WI38 (cell line): Measurements from ENCODE around the gene CRTAC1.

Experiments used
- H3K4me3 ChIP-seq: 2 replicates; pipeline ENCODE4 v1.5.1; 2011; ENCODE audit warnings: low read depth, mild to moderate bottlenecking, control low read depth, low read length
- CTCF ChIP-seq: IDR thresholded peaks from 2 replicates; pipeline ENCODE4 v1.5.1; 2012; ENCODE audit warnings: low read depth, mild to moderate bottlenecking, control low read depth, low read length

CRTAC1 gene

DNA sequence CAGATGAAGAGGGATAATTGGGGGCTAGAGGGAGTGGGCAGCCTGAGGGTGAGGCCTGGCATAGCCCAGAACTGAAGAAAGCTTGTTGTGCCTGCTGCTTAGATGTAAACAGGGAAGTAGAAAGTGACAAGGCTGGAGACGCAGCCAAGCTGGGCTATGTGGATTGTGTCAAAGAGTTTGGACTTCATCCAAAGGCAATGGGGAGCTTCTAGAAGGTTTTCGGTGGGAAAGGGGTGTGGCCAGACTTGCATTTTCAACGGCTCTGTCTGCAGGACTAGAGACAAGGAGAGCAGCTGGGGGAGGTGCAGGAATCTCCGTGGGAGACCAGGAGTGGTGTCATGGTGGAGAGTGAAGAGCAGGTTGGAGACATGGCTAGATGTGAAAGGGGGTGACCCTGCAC, 132.0 kb downstream of the CRTAC1 start:
- no peak for TF ChIP-seq CTCF
- no peak overlapping the region for H3K4me3 ChIP-seq

GRCh38 chr10:97896756-97897358, 133.6 kb downstream of the CRTAC1 start:
- TF ChIP-seq CTCF = no peak
- no peak overlapping the region for H3K4me3 ChIP-seq

- no peak for TF ChIP-seq CTCF
- H3K4me3 ChIP-seq = no peak overlapping the region
These were observed 134.5 kb downstream of the CRTAC1 start for GRCh38 chr10:97895915-97896314.

DNA sequence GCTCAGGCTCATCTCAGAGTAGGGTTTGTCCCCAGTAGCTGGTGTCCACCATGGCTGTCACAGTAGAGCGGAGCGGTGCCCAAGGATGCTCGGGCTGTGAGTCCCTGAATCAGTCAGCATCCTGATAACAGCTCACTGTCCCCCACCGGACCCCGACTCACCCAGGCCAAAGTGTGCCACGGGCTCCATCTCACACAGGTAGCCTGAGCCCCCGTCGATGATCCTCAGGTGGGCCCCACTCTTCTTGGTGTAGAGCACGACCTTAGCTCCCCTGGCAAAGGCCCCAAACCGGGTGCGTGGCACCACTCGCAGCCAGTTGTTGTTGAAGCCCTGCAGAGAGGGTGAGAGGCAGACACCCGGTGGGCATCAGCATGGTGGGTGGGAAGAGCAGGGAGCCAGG, 135.3 kb downstream of the CRTAC1 start:
- H3K4me3 ChIP-seq = no peak overlapping the region
- no peak for TF ChIP-seq CTCF

DNA sequence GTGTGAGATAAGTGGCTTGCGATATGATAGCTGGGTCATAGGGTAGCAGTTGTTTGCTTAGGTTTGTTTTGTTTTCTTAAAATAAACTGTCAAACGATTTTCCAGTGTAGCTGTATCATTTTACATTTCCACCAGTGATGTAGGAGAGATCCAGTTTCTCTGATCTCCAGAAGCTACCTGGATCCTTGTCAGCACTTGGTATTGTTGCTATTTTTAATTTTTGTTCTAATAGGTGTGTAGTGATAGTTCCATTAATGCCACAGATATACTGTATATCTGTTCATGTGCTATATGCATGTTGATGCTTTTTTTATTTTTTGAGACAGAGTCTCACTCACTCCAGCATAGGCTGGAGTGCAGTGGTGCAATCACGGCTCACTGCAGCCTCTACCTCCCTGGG, 136.3 kb downstream of the CRTAC1 start:
- H3K4me3 ChIP-seq = no peak overlapping the region
- TF ChIP-seq CTCF = no peak

DNA sequence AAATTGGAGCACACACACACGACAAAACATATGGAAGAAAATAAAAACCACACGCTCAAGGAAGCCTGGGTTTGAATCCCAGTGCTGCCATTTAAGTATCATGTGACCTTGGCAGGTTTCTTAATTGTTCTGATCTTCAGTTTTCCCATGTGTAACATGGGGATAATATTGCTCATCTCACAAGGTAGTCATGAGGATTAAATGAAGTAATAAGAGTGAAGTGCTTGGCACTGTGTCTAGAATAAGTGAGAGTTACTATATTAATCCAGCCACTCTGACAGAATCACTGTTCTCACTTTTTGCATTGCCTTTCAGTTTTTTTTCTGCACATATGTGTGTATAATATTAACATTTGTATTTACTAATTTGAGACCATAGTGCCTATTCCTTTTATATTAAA, 137.5 kb downstream of the CRTAC1 start:
- no peak for TF ChIP-seq CTCF
- no peak overlapping the region for H3K4me3 ChIP-seq

GRCh38 chr10:97892506-97892905, 137.9 kb downstream of the CRTAC1 start:
- H3K4me3 ChIP-seq = no peak overlapping the region
- no peak for TF ChIP-seq CTCF
